MM.1S (cell line): Measurements from ENCODE around the gene FICD.
A peak's percentile ranks its signal among the peaks of the same experiment; 100 is the strongest.

Experiments
- DNase-seq: peaks from one replicate; pipeline ENCODE4 v3.0.0-alpha.2; 2015
- H2AFZ ChIP-seq: fragments of 300-600 bp; sonication (generic); 2 replicates; pipeline ENCODE4 v1.6.0; 2016; ENCODE audit warnings: antibody characterized with exemption, low read length
- H3F3A ChIP-seq: fragments of 300-600 bp; sonication (generic); 2 replicates; pipeline ENCODE4 v1.6.1; 2016; ENCODE audit warnings: mild to moderate bottlenecking, antibody characterized with exemption, low read length, moderate library complexity, mixed read lengths; ENCODE audit not compliant: insufficient read depth
- H3K27ac ChIP-seq: fragments of 300-600 bp; sonication (generic); 2 replicates; pipeline ENCODE4 v1.5.1; 2016; ENCODE audit warnings: mild to moderate bottlenecking, low read length
- H3K27me3 ChIP-seq: fragments of 300-600 bp; sonication (generic); replicated peaks from 2 replicates; pipeline ENCODE4 v1.6.0; 2016; ENCODE audit warnings: low read length; ENCODE audit not compliant: insufficient read depth
- H3K36me3 ChIP-seq: fragments of 300-600 bp; sonication (generic); replicated peaks from 2 replicates; pipeline ENCODE4 v1.6.1; 2016; ENCODE audit warnings: mild to moderate bottlenecking, low read length, mixed read lengths; ENCODE audit not compliant: insufficient read depth
- H3K4me1 ChIP-seq: fragments of 300-600 bp; sonication (generic); 2 replicates; pipeline ENCODE4 v1.6.1; 2016; ENCODE audit warnings: low read length, mixed read lengths
- H3K4me2 ChIP-seq: fragments of 300-600 bp; sonication (generic); 2 replicates; pipeline ENCODE4 v1.6.0; 2016; ENCODE audit warnings: low read depth, low read length
- H3K4me3 ChIP-seq: fragments of 300-600 bp; sonication (generic); 2 replicates; pipeline ENCODE4 v1.5.1; 2016; ENCODE audit warnings: low read length, mixed read lengths
- H3K79me2 ChIP-seq: fragments of 300-600 bp; sonication (generic); 2 replicates; pipeline ENCODE4 v1.6.1; 2016; ENCODE audit warnings: mixed run types, low read length, mixed read lengths
- H3K9ac ChIP-seq: fragments of 300-600 bp; sonication (generic); 2 replicates; pipeline ENCODE4 v1.6.1; 2016; ENCODE audit warnings: low read length, mixed read lengths
- H3K9me2 ChIP-seq: fragments of 300-600 bp; sonication (generic); replicated peaks from 2 replicates; pipeline ENCODE4 v1.6.1; 2016; ENCODE audit warnings: mild to moderate bottlenecking, low read length, mixed read lengths; ENCODE audit not compliant: insufficient read depth
- H3K9me3 ChIP-seq: fragments of 300-600 bp; sonication (generic); replicated peaks from 2 replicates; pipeline ENCODE4 v1.6.1; 2016; ENCODE audit warnings: mild to moderate bottlenecking, low read length, mixed read lengths; ENCODE audit not compliant: insufficient read depth
- H4K20me1 ChIP-seq: fragments of 300-600 bp; sonication (generic); 2 replicates; pipeline ENCODE4 v1.6.1; 2016; ENCODE audit warnings: mild to moderate bottlenecking, low read length, moderate library complexity, mixed read lengths; ENCODE audit not compliant: insufficient read depth
- EZH2 ChIP-seq: fragments of 300-600 bp; sonication (generic); optimal IDR thresholded peaks from 2 replicates; pipeline ENCODE3; 2017; ENCODE audit warnings: low read depth, mild to moderate bottlenecking, antibody characterized with exemption, low read length, mixed read lengths
- EZH2phosphoT487 ChIP-seq: fragments of 300-600 bp; sonication (generic); IDR thresholded peaks from 2 replicates; pipeline ENCODE4 v1.6.1; 2018; ENCODE audit warnings: antibody characterized with exemption, low read length
- TF ChIP-seq, protein P1 (sequence below): fragments of 300-600 bp; sonication (generic); IDR thresholded peaks from 2 replicates; pipeline ENCODE4 v1.5.1; 2016; ENCODE audit warnings: antibody characterized with exemption, low read length, mixed read lengths

The FICD gene

GRCh38 chr12:108527166-108527496 lies 12.1 kb downstream of the FICD start:
- H3K9ac ChIP-seq = no peak overlapping the region
- TF ChIP-seq EZH2phosphoT487 = no peak
- no peak for TF ChIP-seq EZH2
- TF ChIP-seq, protein P1, sequence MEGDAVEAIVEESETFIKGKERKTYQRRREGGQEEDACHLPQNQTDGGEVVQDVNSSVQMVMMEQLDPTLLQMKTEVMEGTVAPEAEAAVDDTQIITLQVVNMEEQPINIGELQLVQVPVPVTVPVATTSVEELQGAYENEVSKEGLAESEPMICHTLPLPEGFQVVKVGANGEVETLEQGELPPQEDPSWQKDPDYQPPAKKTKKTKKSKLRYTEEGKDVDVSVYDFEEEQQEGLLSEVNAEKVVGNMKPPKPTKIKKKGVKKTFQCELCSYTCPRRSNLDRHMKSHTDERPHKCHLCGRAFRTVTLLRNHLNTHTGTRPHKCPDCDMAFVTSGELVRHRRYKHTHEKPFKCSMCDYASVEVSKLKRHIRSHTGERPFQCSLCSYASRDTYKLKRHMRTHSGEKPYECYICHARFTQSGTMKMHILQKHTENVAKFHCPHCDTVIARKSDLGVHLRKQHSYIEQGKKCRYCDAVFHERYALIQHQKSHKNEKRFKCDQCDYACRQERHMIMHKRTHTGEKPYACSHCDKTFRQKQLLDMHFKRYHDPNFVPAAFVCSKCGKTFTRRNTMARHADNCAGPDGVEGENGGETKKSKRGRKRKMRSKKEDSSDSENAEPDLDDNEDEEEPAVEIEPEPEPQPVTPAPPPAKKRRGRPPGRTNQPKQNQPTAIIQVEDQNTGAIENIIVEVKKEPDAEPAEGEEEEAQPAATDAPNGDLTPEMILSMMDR = no peak
- H3K4me1 ChIP-seq = peaks cover 15% of the 10 kb centered on the region
- peak overlapping the region; percentile 26; the same call in 1 of the 2 replicates for H3K4me2 ChIP-seq
- H3K4me3 ChIP-seq = no peak overlapping the region
- no peaks in the 10 kb centered on the region for H3K9me3 ChIP-seq
- H2AFZ ChIP-seq = no peak overlapping the region
- H3K27me3 ChIP-seq = no peaks in the 10 kb centered on the region
- peaks cover 14% of the 10 kb centered on the region for H3F3A ChIP-seq
- peak overlapping the region; percentile 9; the same call in 1 of the 2 replicates for H3K27ac ChIP-seq
- H4K20me1 ChIP-seq = peaks cover 14% of the 10 kb centered on the region
- no peak for DNase-seq
- H3K36me3 ChIP-seq = peaks cover 41% of the 10 kb centered on the region
- H3K9me2 ChIP-seq = no peaks in the 10 kb centered on the region
- peaks cover 77% of the 10 kb centered on the region for H3K79me2 ChIP-seq

DNA sequence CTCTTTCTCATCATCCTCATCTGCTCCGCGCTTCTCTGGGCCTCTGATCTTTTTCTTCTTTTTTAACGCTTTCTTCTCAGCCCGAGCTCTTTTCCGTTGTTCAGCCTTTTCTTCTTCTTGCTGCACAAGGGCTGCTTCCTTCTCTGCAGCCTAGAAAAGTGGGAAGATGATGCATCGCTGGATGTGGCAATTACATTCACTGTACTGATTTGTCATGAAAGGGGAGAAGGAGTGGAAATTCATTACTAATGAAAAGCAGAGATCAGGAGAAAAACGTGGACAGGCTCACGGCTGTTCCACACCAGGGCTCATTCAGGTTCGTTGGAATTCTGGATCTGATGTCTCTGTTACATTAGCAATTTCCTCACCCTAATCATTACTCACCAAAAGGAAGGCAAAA lies 15.1 kb downstream of the FICD start:
- Histone ChIP-seq H3K9me2 (no peaks in the 10 kb centered on the region), H3F3A (peaks cover 9% of the 10 kb centered on the region), H3K27ac (no peak overlapping the region), H4K20me1 (peaks cover 14% of the 10 kb centered on the region), H3K27me3 (no peaks in the 10 kb centered on the region), H3K4me3 (no peak overlapping the region), H2AFZ (no peak overlapping the region), H3K9ac (no peak overlapping the region), H3K4me1 (peaks cover 15% of the 10 kb centered on the region), H3K4me2 (no peak overlapping the region), H3K36me3 (peaks cover 19% of the 10 kb centered on the region), H3K79me2 (peaks cover 61% of the 10 kb centered on the region), H3K9me3 (no peaks in the 10 kb centered on the region)
- no peak for DNase-seq
- no peak for TF ChIP-seq EZH2

GRCh38 chr12:108531929-108532848 lies 17.1 kb downstream of the FICD start:
- Histone ChIP-seq H3F3A (peaks cover 6% of the 10 kb centered on the region), H3K36me3 (peaks cover 18% of the 10 kb centered on the region), H3K9ac (no peak overlapping the region), H3K79me2 (peaks cover 61% of the 10 kb centered on the region), H3K9me2 (no peaks in the 10 kb centered on the region), H3K4me2 (no peak overlapping the region), H3K4me3 (no peak overlapping the region), H4K20me1 (peaks cover 4% of the 10 kb centered on the region), H2AFZ (no peak overlapping the region), H3K27me3 (no peaks in the 10 kb centered on the region), H3K9me3 (no peaks in the 10 kb centered on the region), H3K27ac (no peak overlapping the region), H3K4me1 (peaks cover 5% of the 10 kb centered on the region)
- no peak for DNase-seq
- no peak for TF ChIP-seq EZH2phosphoT487
- TF ChIP-seq, protein P1 = no peak
- TF ChIP-seq EZH2 = no peak

DNA sequence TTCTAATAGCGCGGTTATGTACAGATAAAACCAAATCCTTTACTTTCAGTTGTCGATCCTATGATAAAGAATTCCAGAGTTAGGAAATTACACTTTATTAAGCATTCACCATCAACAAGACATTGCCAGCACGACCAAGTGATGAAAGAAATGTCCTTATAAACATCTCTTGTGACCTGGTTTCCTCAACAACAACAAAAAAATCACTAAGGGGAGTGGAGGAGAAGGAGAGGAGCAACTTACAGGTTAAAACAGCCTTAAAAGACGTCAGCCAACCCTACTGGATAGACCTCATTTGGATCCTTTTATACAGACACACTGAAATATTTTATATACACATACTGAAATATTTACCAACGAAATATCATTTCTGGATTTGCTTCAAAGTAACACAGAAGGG lies 23.1 kb downstream of the FICD start:
- H3K36me3 ChIP-seq = peaks cover 25% of the 10 kb centered on the region
- H4K20me1 ChIP-seq = peaks cover 5% of the 10 kb centered on the region; the same call in 1 of the 2 replicates
- no peak overlapping the region for H3K4me3 ChIP-seq
- H3K4me2 ChIP-seq = no peak overlapping the region
- peaks cover 78% of the 10 kb centered on the region for H3K79me2 ChIP-seq
- H3K4me1 ChIP-seq = peaks cover 17% of the 10 kb centered on the region
- no peak for TF ChIP-seq EZH2
- TF ChIP-seq, protein P1 = no peak
- TF ChIP-seq EZH2phosphoT487 = no peak
- H2AFZ ChIP-seq = no peak overlapping the region
- H3K9me3 ChIP-seq = no peaks in the 10 kb centered on the region
- DNase-seq = no peak
- peaks cover 25% of the 10 kb centered on the region for H3F3A ChIP-seq
- H3K27me3 ChIP-seq = no peaks in the 10 kb centered on the region
- no peaks in the 10 kb centered on the region for H3K9me2 ChIP-seq
- no peak overlapping the region for H3K9ac ChIP-seq
- no peak overlapping the region for H3K27ac ChIP-seq
